ENCODE measurements around the gene TCF7L2. TPM values are rescaled to one million over a fixed set of nuclear protein-coding genes. Genes with fewer than 3 reads are reported as not detected.

Gene TCF7L2
- total and polyA plus RNA-seq, 9 of the 15 experiments (the other 6 are each of a cell fraction or from before 2014, with no cell fraction given), result 0.32 to 2.8 (median 0.92) TPM

GRCh38 chr10:113177936-113178335 lies 227.9 kb downstream of the TCF7L2 start:
- ATAC-seq (no peak), FAIRE-seq (no peak), DNase-seq (ENCODE audit: extremely low read depth in 1 of 4, low spot score in 3 of 4) (no peak)
- no peaks in the 10 kb centered on the region for H4K20me1 ChIP-seq (replicated peaks; ENCODE audit: control insufficient read depth, insufficient read depth, low read length)
- no peak overlapping the region for H2AFZ ChIP-seq (ENCODE audit: low read depth, low read length)
- H3K27me3 ChIP-seq (ENCODE audit: control insufficient read depth in 2 of 2, insufficient read depth in 2 of 2, low read length in 2 of 2), result peaks cover 0 to 19% of the 10 kb centered on the region in 2 experiments; a peak in 3 of 5 replicates
- no peak overlapping the region for H3K9ac ChIP-seq (ENCODE audit: insufficient read depth in 1 of 2, low read depth in 2 of 2, low read length in 2 of 2)
- ChIA-PET CTCF (ENCODE audit: low intra/inter-chr PET ratio) (no interaction called here), POLR2A (interaction anchor here (0.9 kb wide), 1 partner anchor 26 kb away, joined by 4 read pairs; no protein-coding TSS in a partner anchor)
- H3K9me1 ChIP-seq (ENCODE audit: control insufficient read depth, insufficient read depth, low read length), result no peaks in the 10 kb centered on the region
- no peaks in the 10 kb centered on the region for H3K4me1 ChIP-seq (replicated peaks in 1 of 2; ENCODE audit: control insufficient read depth in 2 of 2, insufficient read depth in 2 of 2, low read length in 2 of 2)
- 0% methylated on average over 4 of the region's 11 CpGs for WGBS (ENCODE audit: insufficient coverage, low coverage, missing lambda C conversion rate)
- no peaks in the 10 kb centered on the region for H3K79me2 ChIP-seq (ENCODE audit: control insufficient read depth, insufficient read depth, low read length)
- in situ Hi-C loops (cut with MboI), result no loop called here
- no peak for TF ChIP-seq ZNF23 (CRISPR knock-in tag; IDR thresholded peaks at IDR 0.05)
- TF ChIP-seq TEAD2 (tag; IDR thresholded peaks at IDR 0.05), result no peak
- TF ChIP-seq SP1 (CRISPR knock-in tag; IDR thresholded peaks at IDR 0.05), result no peak
- TF ChIP-seq ILF3 (IDR thresholded peaks at IDR 0.05; ENCODE audit: borderline replicate concordance), result no peak
- no peak for TF ChIP-seq SMAD4 (CRISPR knock-in tag; conservative IDR thresholded peaks at IDR 0.05)
- no peaks in the 10 kb centered on the region for H3K36me3 ChIP-seq (ENCODE audit: control insufficient read depth, insufficient read depth, low read length)
- no TSS peak for BruUV-seq (replicated peaks)
- intact Hi-C loops (cut with micrococcal nuclease), result no loop called here
- H3K27ac ChIP-seq (ENCODE audit: extremely low read depth, low read depth, low read length), result no peak overlapping the region
- no peak overlapping the region for H3K4me3 ChIP-seq
- no peak overlapping the region for H3K4me2 ChIP-seq (ENCODE audit: insufficient read depth, low read length)
- H3K9me3 ChIP-seq (replicated peaks; ENCODE audit: control insufficient read depth, insufficient read depth, low read depth, low read length), result no peaks in the 10 kb centered on the region

GRCh38 chr10:113178771-113179170 lies 228.7 kb downstream of the TCF7L2 start:
- Histone ChIP-seq H3K9me3 (replicated peaks; ENCODE audit: control insufficient read depth, insufficient read depth, low read depth, low read length) (no peaks in the 10 kb centered on the region), H4K20me1 (replicated peaks; ENCODE audit: control insufficient read depth, insufficient read depth, low read length) (no peaks in the 10 kb centered on the region), H3K79me2 (ENCODE audit: control insufficient read depth, insufficient read depth, low read length) (no peaks in the 10 kb centered on the region), H3K4me2 (ENCODE audit: insufficient read depth, low read length) (no peak overlapping the region), H3K27me3 (ENCODE audit: control insufficient read depth in 2 of 2, insufficient read depth in 2 of 2, low read length in 2 of 2) (peaks cover 0 to 20% of the 10 kb centered on the region in 2 experiments; a peak in 4 of 5 replicates), H3K9ac (ENCODE audit: insufficient read depth in 1 of 2, low read depth in 2 of 2, low read length in 2 of 2) (no peak overlapping the region), H3K36me3 (ENCODE audit: control insufficient read depth, insufficient read depth, low read length) (no peaks in the 10 kb centered on the region), H3K9me1 (ENCODE audit: control insufficient read depth, insufficient read depth, low read length) (no peaks in the 10 kb centered on the region), H3K4me1 (replicated peaks in 1 of 2; ENCODE audit: control insufficient read depth in 2 of 2, insufficient read depth in 2 of 2, low read length in 2 of 2) (0 out of 5 replicates have a peak, but pooled peaks cover 0 to 4% of the 10 kb centered on the region in 2 experiments), H2AFZ (ENCODE audit: low read depth, low read length) (no peak overlapping the region), H3K4me3 (no peak overlapping the region), H3K27ac (ENCODE audit: extremely low read depth, low read depth, low read length) (no peak overlapping the region)
- DNase-seq (ENCODE audit: extremely low read depth in 1 of 4, low spot score in 3 of 4) (no peak), FAIRE-seq (no peak), ATAC-seq (no peak)
- ChIA-PET CTCF (ENCODE audit: low intra/inter-chr PET ratio) (no interaction called here), POLR2A (no interaction called here)
- in situ Hi-C loops (cut with MboI), result no loop called here
- 5% methylated on average over 3 of the region's 3 CpGs for WGBS (ENCODE audit: insufficient coverage, low coverage, missing lambda C conversion rate)
- no TSS peak for BruUV-seq (replicated peaks)
- intact Hi-C loops (cut with micrococcal nuclease), result no loop called here
- TF ChIP-seq ZNF431 (CRISPR knock-in tag; IDR thresholded peaks at IDR 0.05) (no peak), PATZ1 (CRISPR knock-in tag; IDR thresholded peaks at IDR 0.05; ENCODE audit: borderline replicate concordance) (no peak), ZNF740 (CRISPR knock-in tag; IDR thresholded peaks at IDR 0.05) (no peak), ZNF740 (tag; IDR thresholded peaks at IDR 0.05) (no peak), ZBTB49 (CRISPR knock-in tag; IDR thresholded peaks at IDR 0.05; ENCODE audit: borderline replicate concordance) (no peak), ESRRA (IDR thresholded peaks at IDR 0.05; ENCODE audit: borderline replicate concordance, low read depth) (no peak)
